ENCODE measurements around the gene OTX1.

GRCh38 chr2:63059793-63060471, 9.3 kb downstream of the OTX1 start:
- TF ChIP-seq CTCF (IDR thresholded peaks at IDR 0.05; ENCODE audit: low read length) (no peak), EZH2 (IDR thresholded peaks at IDR 0.05; ENCODE audit: borderline replicate concordance, low read length) (no peak)

Data from OCI-LY1 (cell line).